GM21390 (cell line): ENCODE measurements around the gene TUBGCP3.

Source experiments
- ATAC-seq: cut with Tn5 transposase; IDR thresholded peaks from one replicate; pipeline ENCODE4 v1.9.1; 2021; ENCODE audit not compliant: unreplicated experiment

The TUBGCP3 gene

GRCh38 chr13:112617754-112618375 lies 29.9 kb upstream of the TUBGCP3 start:
- ATAC-seq, result no peak

DNA sequence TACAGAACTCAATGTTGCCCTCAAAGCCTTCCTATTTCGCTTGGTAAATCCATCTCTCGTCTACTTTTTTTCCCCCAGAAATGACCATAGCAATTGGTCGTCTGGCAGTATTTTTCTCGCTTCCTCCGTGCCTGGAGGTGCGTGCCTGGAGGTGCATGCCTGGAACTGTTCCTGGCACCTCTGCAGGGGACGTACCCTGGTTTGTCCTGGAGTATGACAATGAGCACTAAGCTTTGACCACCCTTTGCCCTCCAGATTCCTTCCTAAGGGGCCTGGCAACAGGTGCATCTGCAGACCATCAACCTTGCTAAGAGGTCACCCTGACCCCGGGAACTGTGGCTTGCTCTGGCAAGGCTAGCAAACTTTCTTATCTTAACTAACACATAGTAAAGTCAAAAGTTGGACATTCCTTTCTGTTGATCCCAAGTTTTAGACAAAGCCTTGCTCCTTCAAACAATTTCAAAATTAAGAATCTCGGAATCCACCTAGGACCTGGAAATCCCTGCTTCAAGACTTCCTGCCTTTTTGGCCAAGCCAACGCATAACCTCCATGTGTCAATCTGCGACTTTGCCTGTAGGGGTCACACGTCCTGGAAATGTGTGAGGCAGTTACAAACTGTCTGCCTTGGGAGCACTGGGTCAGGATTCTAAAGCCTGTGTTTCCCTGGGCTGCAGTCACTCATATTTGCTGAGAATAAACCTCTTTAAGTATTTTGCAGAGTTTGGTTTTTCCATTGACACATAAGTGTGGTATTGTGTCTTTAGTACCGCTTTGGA lies 28.8 kb upstream of the TUBGCP3 start:
- ATAC-seq, result peak; percentile 75

GRCh38 chr13:112615391-112615790 lies 27.4 kb upstream of the TUBGCP3 start:
- ATAC-seq, result no peak

GRCh38 chr13:112614835-112615234 lies 26.9 kb upstream of the TUBGCP3 start:
- no peak for ATAC-seq

GRCh38 chr13:112608212-112608611 lies 20.3 kb upstream of the TUBGCP3 start:
- no peak for ATAC-seq

DNA sequence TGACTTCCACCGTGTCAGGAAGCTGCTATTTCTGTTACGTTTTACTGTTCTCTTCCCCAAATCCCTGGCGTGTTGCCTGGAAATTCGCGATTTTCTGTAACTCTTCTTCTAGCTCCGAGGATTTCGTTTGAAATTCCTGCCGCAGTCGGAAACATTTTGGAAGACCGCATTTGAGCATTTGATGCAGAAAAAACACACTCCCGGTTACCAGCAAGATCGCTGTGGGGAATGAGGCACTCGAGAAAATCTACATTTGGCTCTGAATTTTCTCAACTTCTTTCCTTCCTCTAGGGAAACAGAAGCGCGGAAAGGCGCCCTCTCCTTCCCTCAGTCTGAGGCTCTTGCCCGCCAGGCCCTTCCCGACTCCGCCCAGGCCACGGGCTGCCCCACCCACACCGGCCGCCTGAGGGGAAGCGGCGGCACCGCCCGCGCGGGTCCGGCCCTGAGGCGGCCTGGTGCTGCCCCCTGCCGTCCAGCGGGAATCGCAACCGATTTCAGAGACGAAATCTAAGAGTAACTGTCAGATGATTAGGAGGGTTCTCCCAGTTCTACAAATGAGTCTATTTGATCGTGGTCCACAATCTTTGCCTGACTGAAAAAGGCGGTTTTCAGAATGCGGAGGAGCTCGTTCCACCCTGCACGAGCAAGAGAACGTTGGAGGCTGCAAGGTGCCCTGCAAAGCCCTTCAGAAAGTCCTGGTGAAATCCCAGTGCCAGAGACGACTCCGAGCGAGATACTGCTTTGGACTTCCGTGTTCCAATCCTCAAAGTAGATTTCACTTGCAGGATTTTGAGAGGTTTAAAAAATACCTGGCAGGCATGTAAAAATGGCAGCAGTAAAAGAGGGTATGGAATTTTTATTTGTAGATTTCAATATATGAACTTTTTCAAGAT lies 18.4 kb upstream of the TUBGCP3 start:
- peak; percentile 100 for ATAC-seq

- no peak for ATAC-seq
Observed at GRCh38 chr13:112605531-112605990, 17.6 kb upstream of the TUBGCP3 start.

GRCh38 chr13:112603641-112604225 lies 15.8 kb upstream of the TUBGCP3 start:
- ATAC-seq, result no peak

DNA sequence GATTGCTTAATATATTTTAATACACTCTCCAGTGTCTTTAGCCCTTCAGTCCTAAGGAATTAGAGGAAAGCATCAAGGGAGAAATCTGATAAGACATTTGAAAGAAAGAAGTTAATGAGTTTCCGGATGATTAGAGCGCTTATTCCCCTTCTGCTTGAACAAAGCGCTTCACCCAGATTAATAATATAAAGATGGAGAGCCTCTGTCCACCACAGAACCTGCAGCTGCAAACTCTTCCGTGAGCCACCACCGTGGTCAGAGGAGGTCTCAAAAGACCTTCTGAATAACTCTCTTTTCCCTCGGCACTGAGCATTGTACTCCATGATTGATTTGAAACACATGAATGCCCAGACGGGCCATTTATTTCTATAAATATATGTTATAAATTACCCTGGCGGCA lies 14.2 kb upstream of the TUBGCP3 start:
- ATAC-seq, result no peak

GRCh38 chr13:112601371-112601770 lies 13.4 kb upstream of the TUBGCP3 start:
- no peak for ATAC-seq

DNA sequence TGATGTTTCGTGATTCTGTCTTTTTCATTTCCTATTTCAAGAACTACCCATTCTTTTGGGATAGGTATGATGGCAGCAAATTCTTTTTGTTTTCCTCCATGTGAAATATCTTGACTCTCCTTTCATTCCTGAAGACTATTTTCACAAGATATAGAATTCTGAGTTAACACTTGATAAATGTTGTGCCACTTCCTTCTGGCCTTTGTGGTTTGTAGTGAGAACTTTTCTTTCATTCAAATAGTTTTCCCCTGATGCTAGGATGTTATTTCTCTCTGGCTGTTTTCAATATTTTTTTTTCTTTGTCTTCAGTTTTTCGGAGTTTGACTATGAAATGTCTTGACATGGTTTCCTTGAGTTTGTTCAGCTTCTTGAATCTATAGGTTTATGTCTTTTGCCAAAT lies 8.3 kb upstream of the TUBGCP3 start:
- no peak for ATAC-seq

DNA sequence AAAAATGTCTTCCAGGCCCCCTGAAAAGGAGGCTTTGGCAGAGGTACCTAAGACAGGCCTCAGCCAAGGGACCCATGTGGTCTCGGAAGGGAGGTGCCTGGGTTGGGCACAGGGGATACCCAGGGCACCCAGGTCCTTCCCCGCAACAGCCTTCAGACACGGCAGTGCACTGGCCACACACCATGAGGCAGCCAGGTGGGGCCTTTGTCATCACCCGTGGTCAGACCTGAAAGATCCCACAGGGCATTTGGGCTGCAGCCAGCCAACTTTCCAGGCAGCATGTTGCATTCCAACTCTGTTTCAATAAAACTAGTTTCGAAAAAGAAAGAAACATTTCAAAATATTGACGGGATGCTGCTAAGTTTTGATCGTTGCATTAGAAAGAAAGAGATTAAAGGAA lies 4.7 kb upstream of the TUBGCP3 start:
- no peak for ATAC-seq

DNA sequence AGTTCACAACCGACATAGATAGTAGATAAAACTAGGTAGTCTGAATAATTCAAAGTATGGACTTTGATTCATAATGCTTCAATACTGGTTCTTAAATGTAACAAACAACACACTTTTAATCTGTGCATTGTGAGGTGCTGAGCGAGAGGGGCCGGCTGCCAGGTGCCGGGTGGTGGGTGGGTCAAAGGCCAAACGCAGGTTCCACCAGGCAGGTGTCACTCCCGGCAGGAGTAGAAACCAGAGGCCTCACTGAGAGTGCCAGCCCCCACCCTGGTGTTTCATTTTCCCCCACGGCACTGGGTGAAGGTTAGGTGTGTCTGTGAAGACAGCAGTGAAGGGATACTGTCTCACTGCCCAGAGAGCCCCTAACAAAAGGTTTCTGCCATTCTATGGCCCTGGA lies 4.2 kb upstream of the TUBGCP3 start:
- no peak for ATAC-seq

GRCh38 chr13:112588490-112589297 lies 741 bp upstream of the TUBGCP3 start:
- ATAC-seq, result no peak

GRCh38 chr13:112587212-112587763 lies 665 bp downstream of the TUBGCP3 start:
- peak; percentile 43 for ATAC-seq

- ATAC-seq, result no peak
Observed at GRCh38 chr13:112586334-112586960, 1.5 kb downstream of the TUBGCP3 start.

- peak; percentile 41 for ATAC-seq
Observed at GRCh38 chr13:112583592-112584277, 4.2 kb downstream of the TUBGCP3 start.

DNA sequence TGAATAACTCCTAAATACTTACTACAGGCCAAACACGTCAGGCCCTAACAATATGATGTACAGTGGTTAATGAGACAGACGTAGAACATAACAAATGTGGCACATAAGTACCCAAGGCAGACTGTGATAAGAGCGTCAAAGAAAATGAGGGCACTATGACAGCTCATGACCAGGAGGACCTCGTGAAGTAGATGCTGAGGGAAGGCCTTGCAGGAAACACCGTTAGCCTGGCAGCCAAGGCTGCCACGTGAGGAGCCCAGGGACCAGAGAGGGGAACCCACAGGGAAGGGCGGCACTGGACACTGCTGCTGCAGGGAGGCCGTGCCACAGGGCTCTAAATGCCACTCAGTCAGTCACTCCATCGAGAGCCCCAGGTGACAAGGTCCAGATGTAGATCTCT lies 5.7 kb downstream of the TUBGCP3 start:
- ATAC-seq, result no peak

DNA sequence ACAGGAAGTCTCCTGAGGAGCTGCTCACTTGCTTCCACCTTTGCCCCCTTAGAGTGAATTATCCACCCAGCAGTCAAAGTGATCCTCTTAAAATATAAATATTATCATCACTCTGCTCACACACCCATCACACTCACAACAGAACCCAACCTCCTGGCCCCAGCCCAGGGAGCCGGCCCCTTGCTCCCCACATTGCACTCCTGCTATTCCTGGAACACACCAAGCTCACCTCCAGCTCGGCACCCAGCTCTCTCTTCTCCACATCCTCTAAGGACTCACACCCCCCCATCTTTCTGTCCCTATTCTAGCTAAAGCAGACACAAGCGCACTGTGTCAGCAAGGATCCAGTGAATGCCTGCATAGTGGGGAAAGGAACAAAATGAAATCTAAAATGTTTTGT lies 7.0 kb downstream of the TUBGCP3 start:
- no peak for ATAC-seq
